DMS53 treated with DMSO at 0.1 percent for 48 hours (cell line): Measurements from ENCODE around the gene UBE4A.

Experiments
- DNase-seq: peaks from one replicate; lab custom pipeline; 2025; ENCODE audit not compliant: unreplicated experiment; lab: John Stamatoyannopoulos, UW

Gene UBE4A

GRCh38 chr11:118436639-118437207, 77.3 kb downstream of the UBE4A start:
- no peak for DNase-seq

DNA sequence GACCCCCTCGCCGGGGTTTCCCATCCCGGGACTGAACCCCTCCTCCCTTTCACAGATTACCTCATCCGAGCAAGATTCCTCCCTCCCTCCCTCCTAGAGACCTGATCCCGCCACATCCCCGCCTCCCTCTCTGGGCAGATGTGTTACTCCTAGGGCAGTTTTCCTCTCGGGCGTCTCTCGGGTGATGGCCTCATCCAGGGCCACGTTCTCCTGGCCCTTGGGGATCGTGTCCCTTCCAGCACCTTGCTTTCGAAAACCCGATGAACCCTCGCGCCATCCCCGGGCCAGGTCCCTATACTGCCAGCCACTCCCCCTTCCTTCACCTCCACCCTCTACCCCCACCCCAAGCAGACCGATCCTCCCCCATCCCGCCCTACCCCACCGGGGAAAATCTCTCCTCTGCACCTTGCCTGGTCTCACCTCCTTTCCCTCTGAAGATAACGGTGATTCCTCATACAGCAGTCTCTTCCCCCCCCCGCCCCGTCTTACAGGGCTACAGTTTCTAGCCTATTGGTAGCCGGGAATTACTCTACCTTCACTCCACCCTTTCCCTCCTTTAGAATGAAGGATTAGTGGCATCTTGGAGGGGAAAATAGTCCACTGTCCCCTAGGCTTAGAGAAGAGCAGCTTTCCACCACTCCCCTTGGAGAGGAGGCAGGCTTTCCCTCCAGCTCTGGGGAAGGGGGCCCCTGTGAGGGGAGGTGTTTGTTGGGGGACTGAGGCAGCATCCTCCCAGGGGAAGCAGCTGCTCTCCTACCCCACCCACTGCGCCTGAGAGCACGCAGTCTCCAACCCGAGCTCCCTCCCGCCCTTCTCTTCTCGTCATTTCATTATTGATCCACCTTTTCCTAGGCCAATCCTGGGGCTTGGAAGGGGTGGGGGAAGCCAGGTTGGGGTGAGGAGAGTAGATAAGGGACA, 78.1 kb downstream of the UBE4A start:
- DNase-seq = peak; percentile 14

DNA sequence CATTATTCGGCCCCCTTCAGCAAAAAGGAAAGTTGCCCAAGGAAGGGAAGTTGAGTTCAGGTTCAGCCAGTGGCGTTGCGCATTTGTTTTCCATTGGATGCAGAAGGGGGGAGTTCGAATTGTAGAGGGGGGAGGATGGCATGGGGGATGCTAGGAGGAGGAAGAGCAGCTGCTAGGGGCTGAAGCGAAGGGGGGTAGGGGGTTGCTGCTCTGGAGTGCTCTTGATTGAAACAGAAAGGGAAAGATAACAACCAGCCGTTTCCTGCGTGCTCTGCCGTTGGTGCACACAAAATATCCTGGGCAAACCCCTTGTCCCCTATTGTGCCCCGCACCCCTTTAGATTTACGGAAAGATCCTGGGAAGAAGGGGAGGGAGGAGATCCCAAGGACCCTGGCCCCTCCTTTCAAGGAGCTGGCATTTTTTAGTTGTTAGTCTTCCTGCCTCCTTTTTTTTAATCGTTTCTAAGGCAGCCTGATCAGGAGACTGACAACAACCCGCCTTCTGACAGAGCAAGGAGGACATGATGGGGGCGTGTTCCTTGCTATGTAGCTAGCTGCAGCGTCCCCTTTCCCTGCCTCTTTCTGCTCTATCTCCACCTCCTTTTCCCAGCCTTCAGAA, 79.0 kb downstream of the UBE4A start:
- no peak for DNase-seq

- DNase-seq = no peak
Measured at GRCh38 chr11:118439646-118440045, 80.2 kb downstream of the UBE4A start.

DNA sequence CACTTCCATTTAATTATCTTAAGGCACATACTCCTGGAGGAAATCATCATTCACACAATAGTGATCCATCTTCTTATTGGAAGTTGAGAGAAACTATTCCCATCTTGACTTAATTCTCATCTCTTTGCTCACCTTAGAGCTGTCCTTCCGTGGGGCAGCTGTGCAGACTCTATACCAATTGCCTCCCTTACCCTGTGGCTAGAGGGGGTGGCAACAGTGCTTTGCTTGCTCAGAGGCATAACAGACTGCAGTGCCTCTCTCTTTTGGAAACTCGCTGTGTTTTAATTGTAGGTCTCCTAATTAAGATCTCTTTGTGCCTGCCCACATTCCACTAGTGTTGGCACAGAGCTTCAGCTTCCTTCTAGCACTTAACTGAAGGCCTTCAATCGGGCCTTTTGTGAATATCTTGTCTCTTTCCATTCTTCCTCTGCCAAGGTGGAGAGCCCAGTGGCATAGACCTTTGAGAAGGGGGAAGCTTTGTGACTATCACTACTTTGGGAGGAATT, 82.4 kb downstream of the UBE4A start:
- no peak for DNase-seq

DNA sequence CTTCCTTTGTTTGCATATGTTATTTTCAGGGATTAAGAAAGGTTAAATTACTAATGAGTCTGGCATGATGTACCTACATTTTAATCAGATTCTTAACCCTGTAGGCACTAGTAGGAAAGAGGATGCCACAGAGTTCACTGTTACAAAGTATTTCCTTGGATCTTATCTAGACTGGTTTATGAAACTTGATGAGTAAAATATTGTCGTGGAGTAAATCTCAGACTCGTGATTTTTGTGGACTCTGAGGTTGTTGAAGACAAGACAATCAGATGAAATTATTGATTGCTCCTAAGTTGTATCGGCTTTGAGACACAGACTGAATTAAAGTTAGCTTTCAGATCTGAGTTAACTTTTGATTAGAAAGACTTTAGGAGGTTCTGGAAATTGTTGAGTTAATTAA, 82.9 kb downstream of the UBE4A start:
- DNase-seq = no peak

GRCh38 chr11:118442908-118443589, 83.6 kb downstream of the UBE4A start:
- no peak for DNase-seq

- no peak for DNase-seq
Measured at GRCh38 chr11:118443590-118444218, 84.3 kb downstream of the UBE4A start.

DNA sequence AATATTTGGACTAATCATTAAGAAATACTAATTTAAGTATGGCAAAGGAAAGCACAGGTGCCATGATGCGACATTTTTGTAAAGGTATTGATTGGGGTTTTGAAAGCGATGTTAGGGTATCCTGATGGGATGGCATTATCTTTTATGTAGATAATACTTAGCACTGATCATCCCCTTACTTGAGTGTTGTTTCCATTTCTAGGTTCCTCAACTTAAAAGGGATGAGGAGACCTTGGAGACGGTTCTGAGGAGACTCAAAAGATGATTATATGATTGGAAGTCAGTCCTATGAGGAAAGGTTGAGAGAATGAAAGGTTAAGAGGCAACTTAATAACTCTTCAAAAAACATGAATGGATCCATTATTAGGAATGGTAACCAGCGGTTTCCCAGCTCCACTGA, 88.0 kb downstream of the UBE4A start:
- no peak for DNase-seq

DNA sequence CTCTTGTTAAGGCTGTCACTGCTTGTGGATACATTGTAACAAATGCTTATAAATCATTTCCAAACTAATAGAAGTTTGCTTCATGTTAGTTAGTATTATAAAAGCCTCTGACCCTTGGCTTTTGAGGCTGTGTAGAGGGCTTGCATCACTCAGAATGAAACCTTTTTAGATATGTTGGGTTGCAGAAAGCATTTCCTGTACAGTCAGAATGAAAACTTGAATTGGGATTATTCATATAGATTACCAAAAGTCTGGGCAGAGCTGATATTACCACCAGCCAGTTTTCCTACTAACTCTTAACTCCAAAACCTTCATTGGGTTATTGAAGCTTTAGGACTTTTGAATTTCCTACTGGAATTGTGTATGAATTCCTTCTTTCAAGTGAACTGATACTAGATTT, 88.9 kb downstream of the UBE4A start:
- DNase-seq = no peak
